WTC11 (cell line): ENCODE data around the gene MRAP. TPM values are rescaled to one million over a fixed set of nuclear protein-coding genes. Genes with fewer than 3 reads are reported as not detected.

ENCODE experiments used
- ATAC-seq: fragments of 200-7000 bp; cut with Tn5 transposase; 2 replicates; pipeline ENCODE4 v1.10.0; 2021; ENCODE audit warnings: mild to moderate bottlenecking, moderate library complexity
- CTCF ChIA-PET: fragments of 300-600 bp; sonication (Branson Sonifier 250); formaldehyde crosslinking; loops from one replicate; lab custom pipeline; 2021; ENCODE audit warnings: antibody characterized with exemption; lab: Charles Lee
- POLR2A ChIA-PET: fragments of 350-600 bp; sonication (Branson Sonifier 250); formaldehyde crosslinking; loops from one replicate; lab custom pipeline; 2021; ENCODE audit warnings: antibody characterized with exemption; lab: Charles Lee
- DNase-seq: peaks from one replicate; pipeline ENCODE4 v3.0.0; 2021; ENCODE audit warnings: low spot score
- H3K27ac Mint-ChIP-seq: 2 replicates; pipeline ENCODE4 v1.8.0; 2021; ENCODE audit warnings: mixed read lengths
- H3K27me3 Mint-ChIP-seq: 2 replicates; pipeline ENCODE4 v1.8.0; 2021; ENCODE audit warnings: low read depth, mild to moderate bottlenecking, moderate library complexity, mixed read lengths
- H3K36me3 Mint-ChIP-seq: 2 replicates; pipeline ENCODE4 v1.8.0; 2021; ENCODE audit warnings: mixed read lengths
- H3K4me1 Mint-ChIP-seq: 2 replicates; pipeline ENCODE4 v1.8.0; 2022; ENCODE audit warnings: mixed read lengths
- H3K4me3 Mint-ChIP-seq: 2 replicates; pipeline ENCODE4 v1.8.0; 2021; ENCODE audit warnings: mild to moderate bottlenecking, moderate library complexity, mixed read lengths
- H3K9me3 Mint-ChIP-seq: 2 replicates; pipeline ENCODE4 v1.8.0; 2021; ENCODE audit warnings: mixed read lengths
- ATF1 ChIP-seq: sonication (generic); formaldehyde crosslinking; IDR thresholded peaks from 2 replicates; pipeline ENCODE4 v1.8.1; 2023; ENCODE audit warnings: mild to moderate bottlenecking, moderate library complexity, missing genetic modification reagents
- ATF6 ChIP-seq: sonication (generic); formaldehyde crosslinking; IDR thresholded peaks from 2 replicates; pipeline ENCODE4 v1.8.1; 2023; ENCODE audit warnings: mild to moderate bottlenecking, missing genetic modification reagents
- CDX4 ChIP-seq: fragments of 250-450 bp; sonication (Bioruptor Pico); IDR thresholded peaks from 2 replicates; pipeline ENCODE4 v1.9.0; 2021; ENCODE audit warnings: moderate library complexity, mild to moderate bottlenecking, inconsistent platforms, borderline replicate concordance
- CREM ChIP-seq: sonication (generic); formaldehyde crosslinking; IDR thresholded peaks from 2 replicates; pipeline ENCODE4 v1.8.1; 2022; ENCODE audit warnings: mild to moderate bottlenecking, missing genetic modification reagents, moderate library complexity
- E2F5 ChIP-seq: sonication (generic); formaldehyde crosslinking; IDR thresholded peaks from 2 replicates; pipeline ENCODE4 v1.8.1; 2022; ENCODE audit warnings: mild to moderate bottlenecking, moderate library complexity, missing genetic modification reagents
- ELF4 ChIP-seq: sonication (generic); formaldehyde crosslinking; IDR thresholded peaks from 2 replicates; pipeline ENCODE4 v1.8.1; 2022; ENCODE audit warnings: low read depth, mild to moderate bottlenecking, moderate library complexity, missing genetic modification reagents
- ETV6 ChIP-seq: sonication (generic); formaldehyde crosslinking; IDR thresholded peaks from 2 replicates; pipeline ENCODE4 v1.8.1; 2022; ENCODE audit warnings: mild to moderate bottlenecking, missing genetic modification reagents
- FOXJ3 ChIP-seq: sonication (generic); formaldehyde crosslinking; IDR thresholded peaks from 2 replicates; pipeline ENCODE4 v1.9.0; 2021; ENCODE audit warnings: missing genetic modification reagents, mild to moderate bottlenecking, borderline replicate concordance
- FOXP1 ChIP-seq: sonication (generic); formaldehyde crosslinking; IDR thresholded peaks from 2 replicates; pipeline ENCODE4 v1.8.0; 2022; ENCODE audit warnings: missing genetic modification reagents, mild to moderate bottlenecking, moderate library complexity, borderline replicate concordance
- NFE2L1 ChIP-seq: sonication (generic); formaldehyde crosslinking; IDR thresholded peaks from 2 replicates; pipeline ENCODE4 v1.8.1; 2023; ENCODE audit warnings: missing genetic modification reagents
- NR1H2 ChIP-seq: sonication (generic); formaldehyde crosslinking; IDR thresholded peaks from 2 replicates; pipeline ENCODE4 v1.9.0; 2021; ENCODE audit warnings: mild to moderate bottlenecking, moderate library complexity, missing genetic modification reagents
- NR2C2 ChIP-seq: sonication (generic); formaldehyde crosslinking; IDR thresholded peaks from 2 replicates; pipeline ENCODE4 v1.8.0; 2022; ENCODE audit warnings: mild to moderate bottlenecking, missing genetic modification reagents
- SOX15 ChIP-seq: fragments of 250-450 bp; sonication (Bioruptor Pico); IDR thresholded peaks from 2 replicates; pipeline ENCODE4 v1.9.0; 2021; ENCODE audit warnings: mild to moderate bottlenecking
- SP1 ChIP-seq: sonication (generic); formaldehyde crosslinking; conservative IDR thresholded peaks from 2 replicates; pipeline ENCODE4 v1.8.1; 2022; ENCODE audit warnings: missing genetic modification reagents
- STAT6 ChIP-seq: sonication (generic); formaldehyde crosslinking; conservative IDR thresholded peaks from 2 replicates; pipeline ENCODE4 v1.8.1; 2023; ENCODE audit warnings: mild to moderate bottlenecking, low read depth, missing genetic modification reagents, moderate library complexity
- USF1 ChIP-seq: sonication (generic); formaldehyde crosslinking; IDR thresholded peaks from 2 replicates; pipeline ENCODE4 v1.8.0; 2022; ENCODE audit warnings: mild to moderate bottlenecking, missing genetic modification reagents
- ZMAT4 ChIP-seq: fragments of 250-450 bp; sonication (Bioruptor Pico); IDR thresholded peaks from 2 replicates; pipeline ENCODE4 v1.9.0; 2021; ENCODE audit warnings: mild to moderate bottlenecking
- ZNF138 ChIP-seq: sonication (generic); formaldehyde crosslinking; conservative IDR thresholded peaks from 2 replicates; pipeline ENCODE4 v1.8.1; 2022; ENCODE audit warnings: mild to moderate bottlenecking, moderate library complexity, missing genetic modification reagents
- ZNF219 ChIP-seq: sonication (generic); formaldehyde crosslinking; IDR thresholded peaks from 2 replicates; pipeline ENCODE4 v1.8.0; 2023; ENCODE audit warnings: missing genetic modification reagents, mild to moderate bottlenecking, borderline replicate concordance
- ZNF425 ChIP-seq: fragments of 250-450 bp; sonication (Bioruptor Pico); conservative IDR thresholded peaks from 2 replicates; pipeline ENCODE4 v1.9.0; 2021; ENCODE audit warnings: mild to moderate bottlenecking
- total RNA-seq: library from RNA; stranded (reverse); gene quantifications from 3 replicates; pipeline ENCODE4 v1.2.3, GENCODE V29; 2021

Gene MRAP
- total RNA-seq, 1 experiment from 2014 or later, result not detected

- DNase-seq (no peak), ATAC-seq (no peak)
- Mint-ChIP-seq H3K27me3 (no peaks in the 10 kb centered on the region), H3K27ac (no peak overlapping the region), H3K36me3 (peaks cover 78% of the 10 kb centered on the region), H3K4me1 (no peaks in the 10 kb centered on the region), H3K4me3 (no peak overlapping the region), H3K9me3 (no peaks in the 10 kb centered on the region)
- CTCF ChIA-PET, result no interaction called here
- TF ChIP-seq ATF1 (CRISPR knock-in tag) (no peak), NR1H2 (no peak), ATF6 (CRISPR knock-in tag) (no peak), ZMAT4 (CRISPR knock-in tag) (no peak), NR2C2 (CRISPR knock-in tag) (no peak)
- POLR2A ChIA-PET, result no interaction called here
Measured at GRCh38 chr21:32319012-32319411, 20.4 kb downstream of the MRAP start.

GRCh38 chr21:32320059-32320458, 21.4 kb downstream of the MRAP start:
- no peak for TF ChIP-seq STAT6 (CRISPR knock-in tag)
- Mint-ChIP-seq H3K27me3 (no peaks in the 10 kb centered on the region), H3K4me3 (no peak overlapping the region), H3K9me3 (no peaks in the 10 kb centered on the region), H3K27ac (no peak overlapping the region), H3K4me1 (no peaks in the 10 kb centered on the region), H3K36me3 (peaks cover 82% of the 10 kb centered on the region)
- POLR2A ChIA-PET, result no interaction called here
- CTCF ChIA-PET, result interaction anchor here (1.2 to 2.1 kb wide), 2 partner anchors 14 to 281 kb away, joined by 5 to 6 read pairs; no protein-coding TSS in a partner anchor
- no peak for DNase-seq
- no peak for ATAC-seq

GRCh38 chr21:32320726-32321125, 22.1 kb downstream of the MRAP start:
- peaks cover 86% of the 10 kb centered on the region for H3K36me3 Mint-ChIP-seq
- H3K27ac Mint-ChIP-seq, result no peak overlapping the region
- no peak for TF ChIP-seq ZNF138
- no peak for TF ChIP-seq FOXP1
- no peak for TF ChIP-seq SP1 (CRISPR knock-in tag)
- no peak for TF ChIP-seq E2F5 (CRISPR knock-in tag)
- TF ChIP-seq SOX15 (CRISPR knock-in tag), result no peak
- no peak for TF ChIP-seq NFE2L1 (CRISPR knock-in tag)
- TF ChIP-seq ELF4 (CRISPR knock-in tag), result no peak
- no peak for TF ChIP-seq CDX4 (CRISPR knock-in tag)
- TF ChIP-seq ZNF425, result no peak
- no peak for TF ChIP-seq USF1
- TF ChIP-seq CREM, result no peak
- TF ChIP-seq FOXJ3 (CRISPR knock-in tag), result no peak
- no peak for TF ChIP-seq ETV6
- TF ChIP-seq ZNF219, result no peak
- DNase-seq, result no peak
- H3K27me3 Mint-ChIP-seq, result no peaks in the 10 kb centered on the region
- no peaks in the 10 kb centered on the region for H3K9me3 Mint-ChIP-seq
- CTCF ChIA-PET, result interaction anchor here (1.2 to 2.1 kb wide), 2 partner anchors 15 to 281 kb away, joined by 5 to 6 read pairs; no protein-coding TSS in a partner anchor
- no peak for ATAC-seq
- no peak overlapping the region for H3K4me3 Mint-ChIP-seq
- H3K4me1 Mint-ChIP-seq, result no peaks in the 10 kb centered on the region
- POLR2A ChIA-PET, result no interaction called here
